ENCODE results near the gene MRPS26.

- no peak for TF ChIP-seq CTCF (IDR thresholded peaks at IDR 0.05)
- no peak for TF ChIP-seq POLR2AphosphoS5 (IDR thresholded peaks at IDR 0.05)
- TF ChIP-seq POLR2A (IDR thresholded peaks at IDR 0.05): no peak
- no peak for TF ChIP-seq EP300 (IDR thresholded peaks at IDR 0.05; ENCODE audit: low read depth)
Observed at GRCh38 chr20:3040086-3040485, 5.8 kb upstream of the MRPS26 start.

Measured in transverse colon (tissue), 4 donors.